ENCODE data around the gene U2AF1.
A peak's percentile ranks its signal among the peaks of the same experiment; 100 is the strongest.
"Not testable (repeated sequence)": the region's sequence is repeated elsewhere in the genome, so short reads cannot be mapped to it uniquely, and the experiment has no call there.

U2AF1 gene

GRCh38 chr21:43106965-43107793 is at the start of gene U2AF1:
U2AF1 (minus strand) TSS chr21:43107570; CDS start chr21:43107494, 76 bp downstream.
- peak in 3 of 4 experiments; percentile 12 to 64 (median 51) for DNase-seq (ENCODE audit: low read depth in 4 of 4, low spot score in 1 of 4)

- DNase-seq (ENCODE audit: low read depth in 4 of 4, low spot score in 1 of 4), result not testable (repeated sequence)
These were observed 46.2 kb upstream of the U2AF1 start for GRCh38 chr21:43153601-43154000.

DNA sequence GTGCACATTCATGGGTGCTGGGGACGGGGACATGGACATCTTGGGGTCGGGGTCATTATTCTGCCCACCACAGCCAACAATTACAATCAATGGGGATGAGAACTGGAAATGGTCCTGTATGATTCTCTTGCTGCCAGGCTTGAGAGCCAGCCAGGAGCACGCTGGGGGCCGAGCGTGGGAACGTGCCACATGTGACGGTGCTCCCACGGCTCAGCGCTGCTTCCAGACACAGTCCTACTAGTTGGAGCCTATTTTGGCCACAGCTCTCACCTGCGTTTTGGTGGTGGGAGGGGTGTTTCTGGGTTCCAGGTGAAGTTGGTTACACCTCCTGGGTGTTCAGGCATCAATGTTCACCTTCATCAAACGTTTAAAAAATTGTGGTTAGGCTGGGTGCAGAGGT is 42.0 kb upstream of the U2AF1 start:
- not testable (repeated sequence) for DNase-seq (ENCODE audit: low read depth in 4 of 4, low spot score in 1 of 4)

DNA sequence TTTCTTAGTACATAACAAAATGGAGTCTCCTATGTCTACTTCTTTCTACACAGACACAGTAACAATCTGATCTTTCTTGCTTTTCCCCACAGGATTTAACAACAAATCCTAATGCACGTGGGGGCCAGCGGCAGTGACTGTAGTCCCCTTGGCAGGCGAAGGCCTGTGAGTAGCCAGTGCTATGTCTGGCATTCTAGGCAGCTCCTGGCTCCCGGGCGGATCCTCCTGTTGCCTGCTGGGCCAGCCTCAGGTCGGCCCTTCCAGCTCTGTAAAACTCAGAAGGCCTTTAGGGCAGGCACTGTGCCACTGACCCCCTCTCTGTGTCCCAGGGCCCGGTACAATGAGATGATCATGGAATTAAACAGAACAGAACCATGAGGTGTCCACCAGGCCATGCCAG is 40.6 kb upstream of the U2AF1 start:
- DNase-seq (ENCODE audit: low read depth in 4 of 4, low spot score in 1 of 4), result not testable (repeated sequence)

DNA sequence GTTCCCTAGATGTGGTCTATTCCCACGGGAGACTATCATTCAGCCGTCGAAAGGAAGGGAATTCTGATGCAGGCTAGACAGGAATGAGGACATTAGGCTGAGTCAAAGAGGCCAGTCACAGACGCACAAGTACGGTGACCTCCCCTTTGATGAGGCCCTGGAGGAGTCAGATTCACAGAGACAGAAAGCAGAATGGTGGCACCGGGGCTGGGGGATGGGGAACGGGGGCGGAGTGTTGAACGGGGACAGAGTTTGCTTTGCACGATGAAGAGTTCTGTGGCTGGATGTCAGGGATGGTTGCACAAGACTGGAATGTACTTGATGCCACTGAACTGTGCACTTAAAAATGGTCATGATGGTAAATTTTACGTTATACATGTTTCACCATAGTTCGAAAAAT is 39.3 kb upstream of the U2AF1 start:
- not testable (repeated sequence) for DNase-seq (ENCODE audit: low read depth in 4 of 4, low spot score in 1 of 4)

DNA sequence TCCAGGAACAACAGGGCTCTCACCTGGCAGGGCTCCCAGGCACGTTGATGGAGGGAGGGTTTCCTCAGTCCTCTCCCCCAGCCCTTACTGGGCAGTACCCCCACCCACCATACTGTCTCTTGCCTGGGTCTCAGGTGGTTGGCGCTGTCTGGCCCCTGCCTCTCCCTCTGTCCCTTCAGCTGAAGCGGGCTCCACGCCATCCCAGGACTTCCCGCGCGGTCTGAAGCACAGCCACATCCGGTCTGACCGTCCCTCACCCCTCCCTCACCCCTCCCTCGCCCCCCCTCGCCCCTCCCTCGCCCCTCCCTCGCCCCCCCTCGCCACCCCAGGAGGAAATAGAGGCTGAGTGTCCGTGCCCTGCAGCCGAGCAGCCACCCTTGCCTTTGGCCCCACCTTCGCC is 34.0 kb upstream of the U2AF1 start:
- DNase-seq (ENCODE audit: low read depth in 4 of 4, low spot score in 1 of 4), result not testable (repeated sequence)

- not testable (repeated sequence) for DNase-seq (ENCODE audit: low read depth in 4 of 4, low spot score in 1 of 4)
These were observed 31.6 kb upstream of the U2AF1 start for GRCh38 chr21:43138944-43139343.

DNA sequence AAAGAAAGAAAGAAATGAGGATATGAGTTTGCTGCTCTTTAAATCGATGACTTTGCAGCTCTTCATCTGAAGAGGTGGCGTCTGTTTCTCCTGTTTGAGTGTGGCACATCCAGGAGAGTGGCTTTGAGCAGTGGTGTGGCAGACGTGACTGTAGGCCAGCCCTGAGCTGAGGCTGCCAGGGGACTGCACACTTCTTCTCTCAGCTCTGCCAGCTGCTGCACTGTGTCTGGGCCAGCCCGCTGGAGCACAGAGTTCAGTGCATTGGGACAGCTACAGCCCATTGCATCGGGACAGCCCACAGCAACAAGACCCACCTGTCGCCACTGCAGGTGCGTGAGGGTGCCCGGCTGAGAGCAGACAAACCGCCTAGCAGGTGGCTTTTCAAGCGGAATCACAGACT is 27.1 kb upstream of the U2AF1 start:
- DNase-seq (ENCODE audit: low read depth in 4 of 4, low spot score in 1 of 4), result not testable (repeated sequence)

DNA sequence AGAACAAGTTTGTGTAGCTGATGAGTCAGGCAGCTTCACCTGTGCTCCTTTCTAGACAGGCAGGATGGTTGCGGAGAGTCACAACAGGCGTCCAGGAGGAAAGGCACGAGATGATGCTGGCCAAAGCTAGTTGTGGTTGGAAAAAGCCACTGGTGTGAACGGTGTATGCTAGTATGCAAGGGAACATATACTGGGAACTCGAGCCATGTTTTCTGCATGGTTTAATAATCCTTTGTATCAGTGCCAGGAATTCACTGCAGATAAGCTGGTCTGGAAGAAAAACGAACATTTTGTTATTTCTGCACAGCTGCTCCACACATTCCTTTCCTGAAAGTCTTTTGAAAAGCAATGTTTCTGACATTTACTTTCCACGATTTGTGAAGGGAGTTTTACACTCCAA is 22.7 kb upstream of the U2AF1 start:
- not testable (repeated sequence) for DNase-seq (ENCODE audit: low read depth in 4 of 4, low spot score in 1 of 4)

DNA sequence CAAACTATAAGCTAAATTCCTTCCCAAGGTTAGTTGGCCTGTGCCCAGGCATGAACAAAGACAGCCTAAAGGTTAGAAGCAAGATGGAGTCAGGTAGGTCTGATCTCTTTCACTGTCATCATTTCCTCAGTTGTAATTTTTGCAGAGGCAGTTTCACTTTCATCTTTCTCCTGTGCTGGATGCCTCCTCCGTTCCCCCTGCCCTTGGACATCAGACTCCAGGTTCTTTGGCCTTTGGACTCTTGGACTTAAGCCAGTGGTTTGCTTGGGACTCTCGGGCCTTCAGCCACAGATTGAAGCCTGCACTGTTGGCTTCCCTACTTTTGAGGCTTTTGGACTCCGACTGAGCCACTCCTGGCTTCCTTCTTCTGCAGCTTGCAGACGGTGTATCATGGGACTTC is 8.6 kb upstream of the U2AF1 start:
- not testable (repeated sequence) for DNase-seq (ENCODE audit: low read depth in 4 of 4, low spot score in 1 of 4)

GRCh38 chr21:43114483-43114882 is 7.1 kb upstream of the U2AF1 start:
- DNase-seq (ENCODE audit: low read depth in 4 of 4, low spot score in 1 of 4), result not testable (repeated sequence)

DNA sequence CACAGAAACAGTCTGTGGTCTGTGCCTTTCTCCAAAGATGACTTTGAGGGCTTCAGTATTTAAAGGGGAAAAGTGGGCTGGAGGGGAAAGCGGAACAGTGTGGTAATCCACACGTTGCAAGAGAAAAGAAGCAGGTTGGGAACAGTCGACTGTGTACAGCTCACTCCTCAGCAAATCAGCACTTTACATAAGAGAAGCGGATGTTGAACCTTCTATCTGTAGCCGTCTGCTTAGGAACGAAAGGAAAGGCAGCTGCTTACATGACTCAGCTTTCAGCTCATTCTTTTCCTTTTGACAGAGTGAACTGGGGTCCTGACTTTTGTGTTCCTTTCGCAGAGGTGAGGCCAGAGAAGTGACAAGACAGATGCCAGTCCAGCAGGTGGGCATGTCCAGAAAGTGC is 1.6 kb upstream of the U2AF1 start:
- DNase-seq (ENCODE audit: low read depth in 4 of 4, low spot score in 1 of 4), result not testable (repeated sequence)

DNA sequence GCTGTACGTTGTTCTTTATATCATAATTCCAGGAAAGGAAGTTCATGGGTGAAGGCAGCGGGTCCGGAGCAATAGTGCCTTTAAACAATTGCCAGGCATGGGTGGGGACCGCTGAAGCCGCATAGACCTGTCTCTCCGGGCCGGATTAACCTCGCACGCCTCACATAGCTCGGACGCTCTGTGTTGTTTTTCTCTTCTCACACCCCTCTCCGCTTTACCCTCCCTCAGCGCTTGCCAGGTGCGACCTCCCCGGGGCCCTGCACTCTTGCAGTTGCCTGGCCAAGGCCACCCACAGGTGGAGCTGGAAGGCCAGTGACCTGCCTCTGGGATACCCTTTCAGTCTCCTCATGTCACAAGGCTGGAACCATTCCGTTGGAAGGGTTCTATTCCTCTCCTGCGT is 807 bp upstream of the U2AF1 start:
- DNase-seq (ENCODE audit: low read depth in 4 of 4, low spot score in 1 of 4), result not testable (repeated sequence)

GRCh38 chr21:43107794-43108137 is 396 bp upstream of the U2AF1 start:
- DNase-seq (ENCODE audit: low read depth in 4 of 4, low spot score in 1 of 4), result not testable (repeated sequence)

GRCh38 chr21:43104642-43105041 is 2.7 kb downstream of the U2AF1 start:
- DNase-seq (ENCODE audit: low read depth in 4 of 4, low spot score in 1 of 4), result not testable (repeated sequence)

DNA sequence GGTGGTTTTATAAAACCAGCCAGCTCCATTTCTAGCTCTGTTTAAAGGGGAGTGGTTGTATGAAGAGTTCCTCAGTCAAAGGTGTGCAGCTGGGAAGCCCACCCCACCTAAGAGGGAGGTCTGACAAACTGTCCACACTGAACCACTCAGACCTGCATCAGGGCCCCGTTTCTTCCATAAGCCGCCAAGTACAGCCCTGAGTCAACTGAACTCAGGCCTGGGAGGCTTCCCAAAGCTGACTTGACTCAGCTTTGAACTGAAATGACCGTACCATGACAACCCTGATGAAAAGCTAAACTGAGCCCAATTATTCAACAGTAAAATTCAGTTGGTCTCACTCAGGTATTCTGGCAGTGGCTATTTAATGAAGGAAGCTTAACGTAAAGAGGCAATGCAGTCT is 5.1 kb downstream of the U2AF1 start:
- DNase-seq (ENCODE audit: low read depth in 4 of 4, low spot score in 1 of 4), result not testable (repeated sequence)

GRCh38 chr21:43101676-43102075 is 5.7 kb downstream of the U2AF1 start:
- not testable (repeated sequence) for DNase-seq (ENCODE audit: low read depth in 4 of 4, low spot score in 1 of 4)

DNA sequence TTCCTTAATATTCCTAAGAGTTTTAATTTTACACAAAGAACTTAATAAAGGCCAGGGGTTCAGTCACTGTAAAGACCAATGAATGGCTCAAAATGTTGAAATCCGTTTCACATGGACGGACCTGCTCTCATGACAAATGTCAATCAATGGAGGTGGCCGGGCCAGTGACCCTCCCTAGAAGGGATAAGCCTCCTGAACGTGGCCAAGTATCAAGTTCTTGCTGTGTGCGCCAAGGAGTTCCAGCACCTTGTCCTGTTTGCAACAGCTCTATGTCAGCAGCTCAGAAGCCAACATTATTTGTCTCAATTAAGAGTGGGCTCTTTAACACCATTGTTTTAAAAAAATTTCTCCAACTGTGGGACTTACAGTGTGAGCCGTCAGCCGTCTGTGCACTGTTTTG is 6.4 kb downstream of the U2AF1 start:
- not testable (repeated sequence) for DNase-seq (ENCODE audit: low read depth in 4 of 4, low spot score in 1 of 4)

DNA sequence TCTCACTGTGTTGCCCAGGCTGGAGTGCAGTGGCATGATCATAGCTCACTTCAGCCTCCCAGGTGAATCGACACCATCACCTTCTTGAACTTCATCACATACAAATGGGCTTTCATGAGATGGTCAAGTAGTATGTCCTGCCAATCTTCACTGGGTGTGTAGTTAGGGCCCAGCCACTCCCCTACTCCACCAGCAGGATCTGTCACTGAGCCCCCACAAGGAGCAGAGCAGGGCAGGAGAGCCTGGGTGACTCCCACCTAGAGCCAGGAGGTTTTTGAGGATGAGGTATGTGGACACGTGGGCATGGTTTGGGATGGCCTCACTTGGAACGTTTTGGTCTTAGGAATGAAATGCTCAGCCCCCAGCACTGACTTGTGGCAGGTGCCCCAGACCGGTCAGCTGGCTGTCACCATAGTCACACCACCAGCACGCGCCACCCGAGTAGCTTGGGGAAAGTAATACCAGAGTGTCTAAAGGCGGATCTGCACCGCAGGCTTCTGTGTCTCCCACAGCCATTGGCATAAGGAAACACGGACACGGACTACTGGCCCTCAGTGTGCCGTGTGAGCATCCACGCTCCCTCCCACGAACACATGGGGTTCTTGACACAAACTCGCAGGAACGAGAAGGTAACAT is 15.3 kb downstream of the U2AF1 start:
- DNase-seq (ENCODE audit: low read depth in 4 of 4, low spot score in 1 of 4), result not testable (repeated sequence)

GRCh38 chr21:43090947-43091346 is 16.4 kb downstream of the U2AF1 start:
- DNase-seq (ENCODE audit: low read depth in 4 of 4, low spot score in 1 of 4), result not testable (repeated sequence)

DNA sequence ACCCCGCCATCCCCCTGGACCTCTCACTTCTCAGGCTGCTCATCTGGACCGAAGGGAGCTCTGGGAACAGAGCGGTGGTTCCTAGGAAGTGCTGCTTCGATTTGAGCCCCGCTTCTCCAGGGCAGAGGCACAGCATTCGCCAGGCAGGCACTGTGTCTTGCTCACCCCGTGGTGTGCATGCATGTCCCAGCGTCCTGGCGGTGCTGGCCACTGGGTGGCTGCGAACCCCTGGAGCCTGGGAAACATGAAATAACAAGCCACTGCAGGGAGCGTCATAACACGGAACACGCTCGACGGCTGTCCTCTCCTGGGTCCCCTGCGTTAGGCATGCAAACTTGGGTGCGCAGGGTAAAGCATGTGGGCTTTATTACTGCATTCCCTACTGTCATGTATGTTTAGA is 17.9 kb downstream of the U2AF1 start:
- not testable (repeated sequence) for DNase-seq (ENCODE audit: low read depth in 4 of 4, low spot score in 1 of 4)

GRCh38 chr21:43082587-43083300 is 24.6 kb downstream of the U2AF1 start:
- not testable (repeated sequence) for DNase-seq (ENCODE audit: low read depth in 4 of 4, low spot score in 1 of 4)

Data from stimulated activated CD4-positive, alpha-beta T cell treated with anti-CD3 and anti-CD28 coated beads, Interleukin-1b, Interleukin-23, amount 100 ng/mL, for 24 hours (primary cell).